Type B pancreatic cell (in vitro differentiated cells): ENCODE measurements around the gene LBX2. TPM values are rescaled to one million over a fixed set of nuclear protein-coding genes. Genes with fewer than 3 reads are reported as not detected.
"Not testable (repeated sequence)": the region's sequence is repeated elsewhere in the genome, so short reads cannot be mapped to it uniquely, and the experiment has no call there.

ENCODE experiments used
- DNase-seq: peaks from one replicate; pipeline ENCODE4 v3.0.0; 2021; ENCODE audit warnings: mixed read lengths; ENCODE audit not compliant: unreplicated experiment; ENCODE audit errors: extremely low spot score
- H3K27ac Mint-ChIP-seq: 2 replicates; pipeline ENCODE4 v1.8.0; 2021; ENCODE audit warnings: mild to moderate bottlenecking, mixed read lengths
- H3K27me3 Mint-ChIP-seq: 2 replicates; pipeline ENCODE4 v1.8.0; 2021; ENCODE audit warnings: mixed read lengths
- H3K36me3 Mint-ChIP-seq: 2 replicates; pipeline ENCODE4 v1.8.0; 2021; ENCODE audit warnings: mixed read lengths
- H3K4me1 Mint-ChIP-seq: one replicate; pipeline ENCODE4 v1.8.0; 2021; ENCODE audit warnings: mixed read lengths; ENCODE audit not compliant: unreplicated experiment
- H3K4me3 Mint-ChIP-seq: 2 replicates; pipeline ENCODE4 v1.8.0; 2021; ENCODE audit warnings: mild to moderate bottlenecking, mixed read lengths
- H3K9me3 Mint-ChIP-seq: 2 replicates; pipeline ENCODE4 v1.8.0; 2021; ENCODE audit warnings: mixed read lengths
- total RNA-seq: library from RNA; stranded (reverse); gene quantifications from 2 replicates; pipeline ENCODE4 v1.2.1, GENCODE V29; 2021; ENCODE audit warnings: low replicate concordance
- TF ChIP-seq, protein P1 (sequence below): fragments of 200-600 bp; sonication (generic); conservative IDR thresholded peaks from 2 replicates; pipeline ENCODE4 v1.5.0; 2021; ENCODE audit warnings: antibody characterized with exemption, mild to moderate bottlenecking

LBX2 gene
- total RNA-seq, 1 donor from 2014 or later, result 2.8 TPM

DNA sequence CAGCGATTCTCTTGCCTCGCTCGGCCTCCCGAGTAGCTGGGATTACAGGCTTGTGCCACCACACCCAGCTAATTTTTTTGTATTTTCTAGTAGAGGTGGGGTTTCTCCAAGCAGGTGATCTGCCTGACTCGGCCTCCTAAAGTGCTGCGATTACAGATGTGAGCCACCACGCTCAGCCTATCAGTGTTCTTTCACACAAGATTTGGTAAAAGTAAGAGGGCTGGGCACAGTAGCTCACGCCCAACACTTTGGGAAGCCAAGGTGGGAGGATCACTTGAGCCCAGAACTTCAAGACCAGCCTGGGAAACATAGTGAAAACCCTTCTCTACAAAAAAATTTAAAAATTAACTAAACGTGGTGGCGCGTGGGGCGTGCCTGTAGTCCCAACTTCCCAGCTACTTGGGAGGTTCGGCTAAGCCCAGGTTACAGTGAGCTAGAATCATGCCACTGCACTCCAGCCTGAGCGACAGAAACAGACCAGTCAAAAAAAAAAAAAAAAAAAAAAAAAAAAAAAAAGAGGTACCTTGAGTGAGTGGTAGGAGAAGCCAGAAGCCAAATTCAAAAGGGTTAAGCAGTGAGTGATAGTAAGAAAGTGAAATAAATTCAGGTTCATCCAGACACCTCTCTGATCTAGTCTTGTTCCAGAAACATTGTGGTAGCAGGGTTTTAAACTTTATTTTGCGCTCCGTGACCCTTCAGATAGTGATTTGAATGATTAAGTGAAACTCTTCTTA, 27.9 kb downstream of the LBX2 start:
- DNase-seq, result no peak
- TF ChIP-seq, protein P1, sequence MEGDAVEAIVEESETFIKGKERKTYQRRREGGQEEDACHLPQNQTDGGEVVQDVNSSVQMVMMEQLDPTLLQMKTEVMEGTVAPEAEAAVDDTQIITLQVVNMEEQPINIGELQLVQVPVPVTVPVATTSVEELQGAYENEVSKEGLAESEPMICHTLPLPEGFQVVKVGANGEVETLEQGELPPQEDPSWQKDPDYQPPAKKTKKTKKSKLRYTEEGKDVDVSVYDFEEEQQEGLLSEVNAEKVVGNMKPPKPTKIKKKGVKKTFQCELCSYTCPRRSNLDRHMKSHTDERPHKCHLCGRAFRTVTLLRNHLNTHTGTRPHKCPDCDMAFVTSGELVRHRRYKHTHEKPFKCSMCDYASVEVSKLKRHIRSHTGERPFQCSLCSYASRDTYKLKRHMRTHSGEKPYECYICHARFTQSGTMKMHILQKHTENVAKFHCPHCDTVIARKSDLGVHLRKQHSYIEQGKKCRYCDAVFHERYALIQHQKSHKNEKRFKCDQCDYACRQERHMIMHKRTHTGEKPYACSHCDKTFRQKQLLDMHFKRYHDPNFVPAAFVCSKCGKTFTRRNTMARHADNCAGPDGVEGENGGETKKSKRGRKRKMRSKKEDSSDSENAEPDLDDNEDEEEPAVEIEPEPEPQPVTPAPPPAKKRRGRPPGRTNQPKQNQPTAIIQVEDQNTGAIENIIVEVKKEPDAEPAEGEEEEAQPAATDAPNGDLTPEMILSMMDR, result no peak
- H3K9me3 Mint-ChIP-seq, result no peaks in the 10 kb centered on the region
- H3K36me3 Mint-ChIP-seq, result peaks cover 16% of the 10 kb centered on the region
- H3K27ac Mint-ChIP-seq, result peak overlapping the region; percentile 97
- peak overlapping the region; percentile 99 for H3K4me3 Mint-ChIP-seq
- peaks cover 9% of the 10 kb centered on the region for H3K4me1 Mint-ChIP-seq
- H3K27me3 Mint-ChIP-seq, result no peaks in the 10 kb centered on the region

DNA sequence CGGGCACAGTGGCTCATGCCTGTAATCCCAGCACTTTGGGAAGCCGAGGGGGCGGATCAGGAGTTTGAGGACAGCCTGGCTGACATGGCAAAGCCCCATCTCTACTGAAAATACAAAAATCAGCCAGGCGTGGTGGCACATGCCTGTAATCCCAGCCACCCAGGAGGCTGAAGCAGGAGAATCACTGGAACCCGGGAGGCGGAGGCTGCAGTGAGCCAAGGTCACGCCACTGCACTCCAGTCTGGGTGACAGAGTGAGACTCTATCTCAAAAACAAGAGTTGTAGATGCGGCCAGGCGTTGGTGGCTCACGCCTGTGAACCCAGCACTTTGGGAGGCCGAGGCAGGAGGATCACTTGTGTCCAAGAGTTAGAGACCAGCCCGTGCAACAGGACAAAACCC, 28.7 kb downstream of the LBX2 start:
- Mint-ChIP-seq H3K4me3 (peak overlapping the region; percentile 73), H3K27ac (peak overlapping the region; percentile 74)
- H3K4me1 Mint-ChIP-seq, result not testable (repeated sequence)

DNA sequence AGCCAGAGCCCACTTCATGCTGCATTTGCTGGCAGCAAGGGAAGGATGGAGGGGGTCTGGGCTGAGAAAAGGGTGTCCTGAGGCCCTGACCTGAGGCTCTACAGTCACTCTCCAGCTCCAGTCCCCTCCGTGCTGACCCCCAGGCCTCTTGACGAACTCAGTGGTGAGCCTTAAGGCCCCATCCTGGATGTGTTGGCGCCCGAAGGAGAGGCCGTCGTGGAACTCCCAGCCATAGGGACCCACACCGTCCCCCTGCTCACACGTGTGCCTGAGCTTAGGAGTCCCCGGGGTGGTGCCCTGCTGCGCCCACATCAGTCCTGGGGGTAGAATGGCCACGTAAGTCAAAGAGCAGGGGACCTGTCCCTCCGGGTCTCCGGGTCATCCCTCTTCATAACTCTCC, 35.0 kb downstream of the LBX2 start:
- Mint-ChIP-seq H3K27ac (peak overlapping the region; percentile 66), H3K4me3 (peak overlapping the region; percentile 97), H3K9me3 (no peaks in the 10 kb centered on the region), H3K36me3 (peaks cover 3% of the 10 kb centered on the region), H3K4me1 (peaks cover 11% of the 10 kb centered on the region), H3K27me3 (no peaks in the 10 kb centered on the region)
- no peak for DNase-seq
- TF ChIP-seq, protein P1, result no peak

More for the DNA sequence above, 28.7 kb downstream of the LBX2 start:
- not testable (repeated sequence) for H3K27me3 Mint-ChIP-seq, DNase-seq, H3K9me3 Mint-ChIP-seq
- peaks cover 16% of the 10 kb centered on the region for H3K36me3 Mint-ChIP-seq

DNA sequence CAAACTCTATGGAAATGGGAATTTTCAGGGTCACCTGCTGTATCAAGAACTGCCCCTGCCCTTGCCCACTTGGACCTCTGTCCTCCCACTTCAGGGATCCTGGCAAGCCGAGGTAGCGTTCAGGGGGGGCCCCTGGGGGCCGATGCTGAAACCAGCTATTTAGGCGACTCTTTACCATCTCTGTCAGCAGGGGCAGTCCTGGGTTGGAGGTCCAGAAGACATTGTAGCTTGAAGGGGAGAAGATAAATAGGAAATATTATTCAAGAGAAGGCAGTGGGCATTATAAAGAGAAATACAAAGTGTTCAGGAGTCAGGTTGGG, 36.7 kb downstream of the LBX2 start:
- Mint-ChIP-seq H3K4me3 (peak overlapping the region; percentile 80), H3K36me3 (peaks cover 7% of the 10 kb centered on the region), H3K27ac (peak overlapping the region; percentile 77), H3K4me1 (peaks cover 13% of the 10 kb centered on the region), H3K27me3 (peaks cover 4% of the 10 kb centered on the region), H3K9me3 (no peaks in the 10 kb centered on the region)
- DNase-seq, result no peak
- TF ChIP-seq, protein P1, result no peak

DNA sequence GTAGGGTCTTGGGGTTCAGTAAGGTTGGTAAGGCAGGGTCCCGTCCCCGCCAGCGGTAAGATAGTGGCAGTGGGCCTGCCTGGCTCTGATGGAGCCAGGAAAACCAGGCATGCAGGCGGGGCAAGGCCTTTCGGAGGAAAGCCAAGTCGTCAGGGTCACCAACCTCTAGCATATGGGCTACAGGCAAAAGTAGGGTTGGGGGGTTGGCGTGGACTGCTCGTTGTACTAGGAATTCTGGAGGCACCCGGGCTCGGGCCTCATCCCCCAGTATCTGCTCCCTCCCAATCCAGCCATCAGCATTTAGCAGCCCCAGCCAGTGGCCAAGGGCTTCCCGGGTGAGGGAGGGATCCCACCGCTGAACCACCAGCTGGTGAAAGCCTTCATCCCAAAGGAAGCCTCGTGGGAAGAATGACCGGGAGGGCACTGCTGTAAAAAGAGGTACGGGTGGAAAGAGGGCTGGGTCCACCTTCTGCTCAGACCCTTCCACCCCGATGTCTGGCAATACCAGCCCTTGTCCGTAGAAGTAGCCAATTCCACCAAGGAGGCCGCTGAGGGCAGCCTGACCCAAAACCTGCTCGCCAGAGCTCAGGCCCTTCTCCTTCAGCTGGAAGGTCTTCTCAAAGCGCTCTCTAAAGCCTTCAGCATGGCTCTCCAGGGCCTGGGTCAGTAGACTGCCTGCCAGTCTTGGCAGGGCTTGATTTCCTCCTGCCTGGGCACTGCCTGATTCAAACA, 37.2 kb downstream of the LBX2 start:
- TF ChIP-seq, protein P1, result no peak
- no peak for DNase-seq
- Mint-ChIP-seq H3K9me3 (no peaks in the 10 kb centered on the region), H3K27ac (peak overlapping the region; percentile 77), H3K4me1 (peaks cover 14% of the 10 kb centered on the region), H3K4me3 (peak overlapping the region; percentile 80), H3K36me3 (peaks cover 7% of the 10 kb centered on the region), H3K27me3 (peaks cover 4% of the 10 kb centered on the region)
